ENCODE data around the gene C1QTNF3.

The C1QTNF3 gene

DNA sequence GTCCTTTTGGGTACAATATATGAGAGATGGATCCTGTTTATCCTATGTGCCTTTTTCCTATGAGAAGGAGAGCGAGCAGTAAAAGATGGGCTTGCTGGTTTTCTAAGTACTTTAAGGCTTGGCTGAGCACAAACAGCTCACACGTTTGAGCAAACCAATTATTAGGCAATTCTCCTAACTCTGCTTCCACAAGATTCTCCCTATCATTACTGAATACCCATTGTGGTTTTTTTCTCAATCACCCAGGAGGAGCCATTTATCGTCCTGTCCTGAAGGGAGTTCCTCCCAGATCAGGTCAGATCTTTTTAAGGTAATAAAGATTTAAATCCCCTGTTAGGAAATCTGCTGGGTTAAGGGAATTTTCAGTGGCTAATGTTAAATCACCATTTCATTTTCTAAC lies 19.4 kb upstream of the C1QTNF3 start:
- H3K4me3 ChIP-seq = no peak overlapping the region
- TF ChIP-seq, protein P1, sequence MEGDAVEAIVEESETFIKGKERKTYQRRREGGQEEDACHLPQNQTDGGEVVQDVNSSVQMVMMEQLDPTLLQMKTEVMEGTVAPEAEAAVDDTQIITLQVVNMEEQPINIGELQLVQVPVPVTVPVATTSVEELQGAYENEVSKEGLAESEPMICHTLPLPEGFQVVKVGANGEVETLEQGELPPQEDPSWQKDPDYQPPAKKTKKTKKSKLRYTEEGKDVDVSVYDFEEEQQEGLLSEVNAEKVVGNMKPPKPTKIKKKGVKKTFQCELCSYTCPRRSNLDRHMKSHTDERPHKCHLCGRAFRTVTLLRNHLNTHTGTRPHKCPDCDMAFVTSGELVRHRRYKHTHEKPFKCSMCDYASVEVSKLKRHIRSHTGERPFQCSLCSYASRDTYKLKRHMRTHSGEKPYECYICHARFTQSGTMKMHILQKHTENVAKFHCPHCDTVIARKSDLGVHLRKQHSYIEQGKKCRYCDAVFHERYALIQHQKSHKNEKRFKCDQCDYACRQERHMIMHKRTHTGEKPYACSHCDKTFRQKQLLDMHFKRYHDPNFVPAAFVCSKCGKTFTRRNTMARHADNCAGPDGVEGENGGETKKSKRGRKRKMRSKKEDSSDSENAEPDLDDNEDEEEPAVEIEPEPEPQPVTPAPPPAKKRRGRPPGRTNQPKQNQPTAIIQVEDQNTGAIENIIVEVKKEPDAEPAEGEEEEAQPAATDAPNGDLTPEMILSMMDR (IDR thresholded peaks at IDR 0.05) = no peak
- H3K27ac ChIP-seq = no peak overlapping the region
- no peak for DNase-seq (ENCODE audit: low spot score)

DNA sequence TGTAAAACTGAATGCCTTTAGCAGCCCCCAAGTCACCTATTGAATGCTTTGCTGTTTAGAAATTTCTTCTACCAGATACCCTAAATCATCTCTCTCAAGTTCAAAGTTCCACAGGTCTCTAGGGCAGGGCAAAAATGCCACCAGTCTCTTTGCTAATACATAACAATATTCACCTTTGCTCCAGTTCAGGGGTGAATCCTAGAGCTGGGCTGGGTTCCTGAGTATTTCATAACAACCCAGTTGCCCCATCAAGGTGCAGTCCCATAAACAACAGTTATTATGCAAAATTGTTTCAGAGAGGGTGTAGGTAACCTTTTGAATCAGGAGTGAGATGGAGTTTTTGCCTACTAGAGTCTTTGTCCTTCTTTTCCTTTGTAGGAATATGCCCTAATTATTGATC lies 19.0 kb upstream of the C1QTNF3 start:
- no peak for DNase-seq (ENCODE audit: low spot score)
- Histone ChIP-seq H3K4me3 (no peak overlapping the region), H3K27ac (no peak overlapping the region)
- TF ChIP-seq, protein P1 (IDR thresholded peaks at IDR 0.05) = no peak

DNA sequence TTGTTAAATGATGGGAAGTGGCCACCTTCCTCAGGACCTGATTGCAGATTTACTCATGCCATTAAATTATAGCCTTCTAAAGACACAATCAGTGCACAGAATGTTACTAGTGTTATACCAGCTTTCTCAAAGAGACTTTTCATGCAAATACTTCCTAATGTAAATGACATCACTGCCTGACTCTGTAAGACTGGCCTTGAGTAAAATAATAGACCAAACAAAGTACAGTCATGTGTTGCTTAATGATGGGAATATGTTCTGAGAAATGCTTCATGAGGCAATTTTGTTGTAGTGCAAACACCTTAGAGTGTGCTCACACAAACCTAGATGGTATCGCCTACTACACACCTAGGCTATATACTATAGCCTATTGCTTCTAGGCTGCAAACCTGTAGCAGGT lies 17.0 kb upstream of the C1QTNF3 start:
- TF ChIP-seq, protein P1 (IDR thresholded peaks at IDR 0.05) = no peak
- no peak overlapping the region for H3K4me3 ChIP-seq
- DNase-seq (ENCODE audit: low spot score) = no peak
- H3K27ac ChIP-seq = no peak overlapping the region

DNA sequence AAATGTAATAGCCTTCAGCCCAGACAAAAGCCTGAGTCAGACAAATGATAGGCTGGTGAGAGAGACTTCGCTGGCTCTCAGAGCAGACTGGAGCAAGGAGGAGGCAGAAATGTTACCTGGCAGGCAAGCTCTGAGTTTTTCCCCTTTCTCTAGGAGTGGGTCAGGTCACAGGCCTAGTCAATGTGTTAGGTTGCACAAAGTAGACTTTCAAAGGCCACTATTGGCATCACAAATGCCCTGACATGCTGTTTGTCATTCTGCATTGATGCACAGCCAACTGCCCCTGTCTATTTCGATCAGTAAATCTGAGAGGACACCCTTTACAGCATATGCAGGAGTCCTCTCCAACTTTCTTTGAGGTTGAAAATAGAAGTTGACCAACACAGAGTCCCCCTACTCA lies 15.5 kb upstream of the C1QTNF3 start:
- DNase-seq (ENCODE audit: low spot score) = no peak
- H3K4me3 ChIP-seq = no peak overlapping the region
- H3K27ac ChIP-seq = no peak overlapping the region
- TF ChIP-seq, protein P1 (IDR thresholded peaks at IDR 0.05) = no peak

DNA sequence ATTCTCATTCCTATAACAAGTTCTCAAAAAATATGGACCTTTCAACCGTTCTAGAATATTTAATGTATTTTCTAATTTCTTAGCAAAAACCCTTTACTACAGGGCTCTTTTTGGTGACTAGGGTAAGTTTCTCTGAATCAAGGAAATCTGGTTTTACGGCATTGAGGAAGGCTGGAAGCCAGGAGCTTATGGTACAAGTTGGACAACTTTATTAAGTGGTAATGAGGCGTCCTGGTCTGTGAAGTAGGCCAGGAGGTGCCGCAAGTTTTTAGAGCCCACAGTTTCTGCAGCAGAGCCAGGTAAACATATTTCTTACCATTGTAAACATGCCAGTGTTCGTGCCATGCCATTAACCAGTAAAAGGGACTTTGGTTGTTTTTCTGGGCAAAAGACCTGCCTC lies 14.6 kb upstream of the C1QTNF3 start:
- H3K4me3 ChIP-seq = no peak overlapping the region
- no peak for DNase-seq (ENCODE audit: low spot score)
- no peak overlapping the region for H3K27ac ChIP-seq
- TF ChIP-seq, protein P1 (IDR thresholded peaks at IDR 0.05) = no peak

DNA sequence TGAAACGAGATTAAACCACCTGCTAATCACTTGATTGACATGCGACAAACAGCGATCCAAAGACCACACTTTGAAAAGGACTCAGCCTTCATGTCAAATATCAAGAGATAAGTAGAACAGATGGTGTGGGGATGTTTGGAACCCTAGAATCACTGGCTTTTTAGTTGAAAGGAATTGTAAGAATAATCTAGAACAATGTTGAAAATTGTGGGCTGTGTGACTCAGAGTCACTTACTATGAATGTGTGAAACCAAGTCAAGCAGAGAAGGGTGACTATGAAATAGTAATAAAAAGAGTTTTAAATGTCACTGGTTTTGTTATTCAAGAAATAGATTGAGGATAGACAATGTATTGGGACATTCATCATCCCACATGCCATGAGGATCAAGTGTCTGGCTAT lies 14.1 kb upstream of the C1QTNF3 start:
- TF ChIP-seq, protein P1 (IDR thresholded peaks at IDR 0.05) = no peak
- Histone ChIP-seq H3K27ac (no peak overlapping the region), H3K4me3 (no peak overlapping the region)
- DNase-seq (ENCODE audit: low spot score) = no peak

DNA sequence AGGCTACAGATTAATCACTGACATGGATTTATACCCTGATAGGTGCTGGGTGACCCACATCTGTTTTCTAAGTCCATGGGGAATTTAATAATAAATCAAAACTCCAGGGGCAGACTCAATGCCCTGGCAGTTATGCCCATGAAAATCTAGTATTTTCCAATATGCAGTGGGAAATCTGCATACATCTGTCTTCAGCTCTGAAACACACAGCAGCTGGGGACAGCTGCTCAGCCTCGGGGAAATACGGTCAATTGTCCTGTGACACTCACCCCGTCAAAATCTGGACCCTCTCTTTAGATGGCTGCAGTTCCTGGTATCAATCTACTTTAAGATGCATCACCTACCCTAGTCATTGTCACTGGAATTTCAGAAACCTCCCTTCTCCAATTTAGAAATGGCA lies 12.7 kb upstream of the C1QTNF3 start:
- no peak for DNase-seq (ENCODE audit: low spot score)

More for the DNA sequence above, 12.7 kb upstream of the C1QTNF3 start:
- Histone ChIP-seq H3K4me3 (no peak overlapping the region), H3K27ac (no peak overlapping the region)
- TF ChIP-seq, protein P1 (IDR thresholded peaks at IDR 0.05) = no peak
